Nephron (organoid): ENCODE results near the gene LMX1B.

Experiments
- H3K27ac Mint-ChIP-seq, 3 experiments: 2 replicates each; pipeline ENCODE4 v1.8.0; 2020; ENCODE audit warnings: mixed read lengths in 3 of 3, mild to moderate bottlenecking in 2 of 3, moderate library complexity in 1 of 3
- H3K27me3 Mint-ChIP-seq: 2 replicates; pipeline ENCODE4 v1.8.0; 2021; ENCODE audit warnings: low read depth, mild to moderate bottlenecking, moderate library complexity, mixed read lengths
- H3K36me3 Mint-ChIP-seq: 2 replicates; pipeline ENCODE4 v1.8.0; 2020; ENCODE audit warnings: low read depth, mixed read lengths
- H3K4me1 Mint-ChIP-seq: 2 replicates; pipeline ENCODE4 v1.8.0; 2020; ENCODE audit warnings: mixed read lengths
- H3K4me3 Mint-ChIP-seq, 3 experiments: 2 replicates each; pipeline ENCODE4 v1.8.0; 2020; ENCODE audit warnings: mild to moderate bottlenecking in 3 of 3, mixed read lengths in 3 of 3, moderate library complexity in 2 of 3
- H3K9me3 Mint-ChIP-seq: 2 replicates; pipeline ENCODE4 v1.8.0; 2020; ENCODE audit warnings: mixed read lengths
- TF ChIP-seq, protein P1 (sequence below), 3 experiments: fragments of 200-600 bp; sonication (generic); IDR thresholded peaks; one replicate each; pipeline ENCODE4 v1.5.0; 2021; ENCODE audit warnings: antibody characterized with exemption in 3 of 3; ENCODE audit not compliant: unreplicated experiment in 3 of 3

The LMX1B gene

DNA sequence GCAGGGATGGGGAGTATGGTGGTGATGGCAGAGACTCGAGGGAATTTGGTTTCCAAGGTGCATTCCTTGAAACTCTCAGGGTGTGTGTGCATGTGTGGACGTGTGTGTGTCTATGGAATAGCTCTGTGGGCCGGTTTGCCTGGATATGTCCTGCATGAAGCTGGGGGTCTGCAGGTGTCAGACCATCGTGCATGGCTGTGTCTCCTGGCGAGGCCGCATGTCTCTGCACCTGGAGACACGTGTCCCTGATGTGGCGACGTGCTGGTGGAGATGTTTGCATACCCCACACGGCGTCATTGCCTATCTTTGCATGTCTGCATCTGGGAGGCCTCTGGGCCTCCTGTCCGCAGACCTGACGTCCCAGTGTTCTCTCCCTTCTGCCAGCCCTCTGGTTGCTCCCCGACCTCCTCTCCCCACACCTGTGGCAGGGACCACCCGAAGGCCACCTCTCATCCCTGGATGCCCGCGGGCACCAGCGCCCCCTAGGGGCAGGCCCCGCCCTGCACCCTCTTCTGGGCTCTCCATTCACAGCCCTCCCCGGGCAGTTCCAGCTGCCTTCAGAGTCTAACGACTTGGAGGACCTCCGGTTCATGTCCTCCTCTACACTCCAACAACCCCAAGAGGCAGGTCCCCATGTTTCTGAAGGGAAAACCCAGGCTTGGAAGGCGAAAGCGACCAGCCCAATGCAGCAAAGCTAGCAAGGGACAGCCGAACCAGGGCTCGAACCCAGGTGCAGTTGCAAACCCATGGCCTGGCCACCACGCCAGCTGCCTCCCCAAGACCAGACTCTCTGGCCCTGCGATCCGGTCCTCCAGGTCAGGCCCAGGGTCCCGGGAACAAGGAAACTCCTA lies 88.6 kb downstream of the LMX1B start:
- H3K4me1 Mint-ChIP-seq: peaks cover 7% of the 10 kb centered on the region
- TF ChIP-seq, protein P1, sequence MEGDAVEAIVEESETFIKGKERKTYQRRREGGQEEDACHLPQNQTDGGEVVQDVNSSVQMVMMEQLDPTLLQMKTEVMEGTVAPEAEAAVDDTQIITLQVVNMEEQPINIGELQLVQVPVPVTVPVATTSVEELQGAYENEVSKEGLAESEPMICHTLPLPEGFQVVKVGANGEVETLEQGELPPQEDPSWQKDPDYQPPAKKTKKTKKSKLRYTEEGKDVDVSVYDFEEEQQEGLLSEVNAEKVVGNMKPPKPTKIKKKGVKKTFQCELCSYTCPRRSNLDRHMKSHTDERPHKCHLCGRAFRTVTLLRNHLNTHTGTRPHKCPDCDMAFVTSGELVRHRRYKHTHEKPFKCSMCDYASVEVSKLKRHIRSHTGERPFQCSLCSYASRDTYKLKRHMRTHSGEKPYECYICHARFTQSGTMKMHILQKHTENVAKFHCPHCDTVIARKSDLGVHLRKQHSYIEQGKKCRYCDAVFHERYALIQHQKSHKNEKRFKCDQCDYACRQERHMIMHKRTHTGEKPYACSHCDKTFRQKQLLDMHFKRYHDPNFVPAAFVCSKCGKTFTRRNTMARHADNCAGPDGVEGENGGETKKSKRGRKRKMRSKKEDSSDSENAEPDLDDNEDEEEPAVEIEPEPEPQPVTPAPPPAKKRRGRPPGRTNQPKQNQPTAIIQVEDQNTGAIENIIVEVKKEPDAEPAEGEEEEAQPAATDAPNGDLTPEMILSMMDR (IDR thresholded peaks at IDR 0.05; ENCODE audit: unreplicated experiment in 3 of 3): peak; percentile 60 to 74 (median 71)

DNA sequence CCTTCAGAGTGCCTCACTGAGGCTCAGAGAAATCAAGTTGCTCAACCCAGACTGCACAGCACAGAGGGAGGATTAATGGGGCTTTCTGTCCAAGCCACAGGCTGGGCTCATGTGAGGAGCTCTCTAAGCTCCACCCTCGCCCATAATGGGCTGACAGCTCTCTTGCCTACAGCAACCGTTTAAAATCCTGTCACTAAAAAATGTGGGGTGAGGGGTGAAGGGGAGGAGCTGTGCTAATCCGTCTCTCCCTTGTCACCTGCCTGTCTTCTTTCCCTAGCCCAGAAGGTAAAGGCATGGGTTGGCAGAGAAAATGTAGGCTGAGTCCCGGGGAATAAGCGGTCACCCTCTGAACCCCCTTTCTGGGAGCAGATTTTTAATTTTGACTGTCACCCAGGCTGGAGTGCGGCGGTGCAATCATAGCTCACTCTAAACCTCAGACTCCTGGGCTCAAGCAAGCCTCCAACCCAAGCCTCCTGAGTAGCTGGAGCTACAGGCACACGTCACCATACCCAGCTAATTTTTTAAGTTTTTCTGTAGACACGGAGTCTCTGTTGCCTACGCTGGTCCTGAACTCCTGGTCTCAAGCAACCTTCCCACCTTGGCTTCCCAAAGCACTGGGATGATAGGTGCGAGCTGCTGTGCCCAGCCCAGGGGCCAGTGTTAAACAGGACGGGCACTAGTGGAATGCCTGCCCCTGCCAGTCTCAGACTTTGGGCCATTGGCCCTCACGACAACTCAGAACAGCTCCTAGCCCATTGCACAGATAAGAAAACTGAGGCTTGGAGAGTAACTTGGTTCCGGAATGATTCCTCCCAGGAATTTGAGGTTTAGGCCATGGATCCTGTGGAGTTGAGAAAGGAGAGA lies 89.5 kb downstream of the LMX1B start:
- Mint-ChIP-seq H3K27ac (no peak overlapping the region), H3K27me3 (peaks cover 81% of the 10 kb centered on the region), H3K9me3 (no peaks in the 10 kb centered on the region), H3K36me3 (no peaks in the 10 kb centered on the region), H3K4me1 (peaks cover 7% of the 10 kb centered on the region), H3K4me3 (no peak overlapping the region)
- TF ChIP-seq, protein P1 (IDR thresholded peaks at IDR 0.05; ENCODE audit: unreplicated experiment in 3 of 3): no peak

More for the DNA sequence above, 88.6 kb downstream of the LMX1B start:
- H3K36me3 Mint-ChIP-seq: no peaks in the 10 kb centered on the region
- no peak overlapping the region for H3K4me3 Mint-ChIP-seq
- H3K27me3 Mint-ChIP-seq: peaks cover 79% of the 10 kb centered on the region
- H3K9me3 Mint-ChIP-seq: no peaks in the 10 kb centered on the region
- peak overlapping the region in 1 of 3 experiments; percentile 13 for H3K27ac Mint-ChIP-seq

DNA sequence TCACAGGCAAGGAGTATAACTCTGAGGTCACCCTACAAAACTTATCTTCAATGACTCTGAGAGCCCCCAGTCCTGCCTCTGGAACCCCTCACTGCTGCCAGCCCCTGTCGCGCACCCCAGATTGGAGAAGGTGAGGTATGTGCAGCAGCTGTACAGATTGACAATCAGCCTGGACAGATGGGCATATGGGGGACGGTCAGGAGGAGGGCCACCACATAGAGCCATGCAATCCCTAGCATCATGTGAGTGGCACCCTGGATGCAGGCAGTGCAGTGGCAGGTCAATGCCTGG lies 90.1 kb downstream of the LMX1B start:
- no peak overlapping the region for H3K4me3 Mint-ChIP-seq
- H3K27me3 Mint-ChIP-seq: peaks cover 79% of the 10 kb centered on the region
- TF ChIP-seq, protein P1 (IDR thresholded peaks at IDR 0.05; ENCODE audit: unreplicated experiment in 3 of 3): no peak
- no peaks in the 10 kb centered on the region for H3K36me3 Mint-ChIP-seq
- H3K4me1 Mint-ChIP-seq: peaks cover 7% of the 10 kb centered on the region
- H3K27ac Mint-ChIP-seq: no peak overlapping the region
- H3K9me3 Mint-ChIP-seq: no peaks in the 10 kb centered on the region

DNA sequence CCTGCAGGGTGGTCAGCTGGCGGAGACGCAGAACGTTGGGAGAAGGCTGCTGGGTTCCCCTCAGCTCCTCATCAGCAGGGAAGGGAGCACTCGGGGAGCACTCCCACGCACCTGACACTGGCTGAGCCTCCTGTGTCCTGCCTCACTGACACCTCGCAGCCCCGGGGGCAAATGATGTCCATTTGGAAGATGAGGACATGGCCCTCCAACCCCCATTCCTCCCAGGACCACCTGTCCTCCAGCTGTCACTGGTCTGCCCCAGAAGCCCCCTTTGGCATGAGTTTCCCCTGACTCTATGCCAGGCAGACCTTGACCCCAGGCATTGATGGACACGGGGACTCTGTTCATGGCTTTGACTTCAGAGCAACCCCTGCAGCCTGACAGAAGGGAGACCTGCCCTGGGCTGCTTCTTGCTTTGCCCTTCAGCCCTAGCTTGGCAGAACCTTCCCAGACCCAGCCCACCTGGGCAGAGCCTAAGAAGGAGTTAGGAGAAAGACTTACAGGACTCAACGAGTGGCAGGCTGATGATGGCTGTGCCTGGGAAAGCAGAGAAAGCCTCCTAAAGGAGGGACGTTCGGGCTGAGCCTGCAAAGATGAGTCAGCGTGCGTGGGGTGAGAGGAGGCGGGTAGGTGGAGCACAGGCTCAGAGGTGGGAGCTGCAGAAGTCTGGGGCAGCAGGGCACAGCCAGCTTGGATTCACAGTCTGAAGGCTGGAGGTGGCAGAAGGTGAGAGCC lies 90.6 kb downstream of the LMX1B start:
- Mint-ChIP-seq H3K27me3 (peaks cover 82% of the 10 kb centered on the region), H3K27ac (peak overlapping the region; percentile 2 to 46 (median 15)), H3K4me3 (peak overlapping the region; percentile 12 to 26 (median 20)), H3K9me3 (no peaks in the 10 kb centered on the region), H3K4me1 (peaks cover 7% of the 10 kb centered on the region), H3K36me3 (no peaks in the 10 kb centered on the region)
- TF ChIP-seq, protein P1 (IDR thresholded peaks at IDR 0.05; ENCODE audit: unreplicated experiment in 3 of 3): no peak

DNA sequence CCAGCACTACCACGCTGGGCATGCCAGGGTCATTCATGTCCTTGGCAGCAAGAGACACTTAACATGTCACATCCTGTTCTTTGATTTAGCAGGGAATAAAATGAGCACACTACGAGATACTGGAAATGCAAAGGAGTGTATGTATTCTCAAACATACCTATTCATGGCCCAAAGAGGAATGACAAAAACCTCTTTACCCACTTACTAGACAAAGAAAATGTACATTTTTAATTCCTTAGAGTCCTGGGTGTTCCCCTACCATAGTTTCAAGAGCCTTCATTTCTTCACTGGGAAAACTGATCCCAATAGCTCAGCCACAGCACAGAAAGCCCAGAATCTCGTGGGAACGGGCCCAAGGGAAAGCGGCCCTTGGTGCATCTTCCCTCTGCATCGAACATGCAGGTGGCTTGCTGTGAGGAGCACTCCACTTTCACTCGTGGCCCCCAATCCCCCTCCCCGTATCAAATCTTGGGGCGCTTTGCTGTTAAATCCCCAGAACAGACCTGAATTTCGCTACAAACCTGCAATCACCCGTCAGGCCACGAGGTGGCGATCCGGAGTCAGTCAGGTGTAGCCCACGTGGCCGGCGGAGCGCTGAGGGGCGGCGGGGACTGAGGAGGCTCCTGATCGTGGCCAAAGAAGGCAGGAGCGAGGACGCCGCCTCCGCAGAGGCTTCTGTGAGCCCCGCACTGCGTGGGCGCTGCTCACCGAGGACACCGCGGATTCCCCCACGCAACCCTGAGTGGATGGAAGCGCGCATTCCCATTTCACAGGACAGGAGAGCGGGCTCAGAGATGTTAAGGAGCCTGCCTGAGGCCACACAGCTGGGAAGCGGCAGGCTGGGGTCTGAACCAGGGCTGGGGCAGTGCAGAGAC lies 91.4 kb downstream of the LMX1B start:
- Mint-ChIP-seq H3K27ac (peak overlapping the region; percentile 2 to 46 (median 15)), H3K4me3 (peak overlapping the region; percentile 12 to 26 (median 20)), H3K27me3 (peaks cover 78% of the 10 kb centered on the region), H3K9me3 (no peaks in the 10 kb centered on the region), H3K4me1 (peaks cover 7% of the 10 kb centered on the region), H3K36me3 (no peaks in the 10 kb centered on the region)
- TF ChIP-seq, protein P1 (IDR thresholded peaks at IDR 0.05; ENCODE audit: unreplicated experiment in 3 of 3): peak; percentile 83 to 89 (median 89)
